Common myeloid progenitor, CD34-positive (primary cell): ENCODE measurements around the gene MAX.

ENCODE experiments used
- CTCF ChIA-PET: fragments of 350-600 bp; sonication (Branson Sonifier 250); formaldehyde crosslinking; loops from one replicate; lab custom pipeline; 2021; ENCODE audit warnings: antibody characterized with exemption; lab: Charles Lee
- POLR2A ChIA-PET: fragments of 350-600 bp; sonication (Branson Sonifier 250); formaldehyde crosslinking; loops from one replicate; lab custom pipeline; 2021; ENCODE audit warnings: antibody characterized with exemption; lab: Charles Lee
- DNase-seq, 3 donors: peaks; one replicate each; pipeline versions ENCODE4 v3.0.0 to v3.0.0-alpha.2; 2013
- H3K27ac ChIP-seq, 2 experiments: 1 replicate in 1 of 2; 2 replicates in 1 of 2; pipeline ENCODE4 v1.7.0; 2013; ENCODE audit warnings: inconsistent platforms in 2 of 2, low read length in 2 of 2, mild to moderate bottlenecking in 2 of 2, low read depth in 1 of 2, moderate library complexity in 1 of 2; ENCODE audit not compliant: severe bottlenecking in 2 of 2, insufficient read depth in 1 of 2, poor library complexity in 1 of 2
- H3K27me3 ChIP-seq, 5 experiments: replicated peaks in 2 of 5; 1 replicate in 3 of 5; 2 replicates in 2 of 5; pipeline versions ENCODE4 v1.6.1 to v1.7.0; 2013; ENCODE audit warnings: low read length in 4 of 5, mild to moderate bottlenecking in 2 of 5, moderate library complexity in 2 of 5, inconsistent platforms in 1 of 5; ENCODE audit not compliant: insufficient read depth in 5 of 5, control insufficient read depth in 4 of 5
- H3K36me3 ChIP-seq, 4 experiments: 1 replicate in 2 of 4; 2 replicates in 2 of 4; pipeline versions ENCODE4 v1.6.1 to v1.7.0; 2013; ENCODE audit warnings: low read length in 3 of 4, control low read depth in 1 of 4, mild to moderate bottlenecking in 1 of 4; ENCODE audit not compliant: control insufficient read depth in 4 of 4, insufficient read depth in 4 of 4
- H3K4me1 ChIP-seq, 4 experiments: 1 replicate in 3 of 4; 2 replicates in 1 of 4; pipeline versions ENCODE4 v1.6.1 to v1.7.1; 2013; ENCODE audit warnings: low read length in 3 of 4, mild to moderate bottlenecking in 3 of 4, control low read depth in 1 of 4, inconsistent platforms in 1 of 4, moderate library complexity in 1 of 4; ENCODE audit not compliant: control insufficient read depth in 4 of 4, insufficient read depth in 4 of 4; ENCODE audit errors: control extremely low read depth in 1 of 4
- H3K4me3 ChIP-seq, 7 experiments: 1 replicate in 4 of 7; 2 replicates in 3 of 7; pipeline versions ENCODE4 v1.5.1 to v1.7.0; 2013; ENCODE audit warnings: mild to moderate bottlenecking in 7 of 7, low read length in 6 of 7, moderate library complexity in 6 of 7, inconsistent platforms in 2 of 7, low read depth in 2 of 7, control low read depth in 1 of 7; ENCODE audit not compliant: insufficient read depth in 4 of 7, control insufficient read depth in 1 of 7; ENCODE audit errors: extremely low read depth in 1 of 7
- H3K9me3 ChIP-seq, 5 experiments: 1 replicate in 4 of 5; 2 replicates in 1 of 5; pipeline versions ENCODE4 v1.6.1 to v1.7.1; 2013; ENCODE audit warnings: low read length in 4 of 5, mild to moderate bottlenecking in 2 of 5, inconsistent platforms in 1 of 5, low read depth in 1 of 5, moderate library complexity in 1 of 5; ENCODE audit not compliant: control insufficient read depth in 4 of 5, insufficient read depth in 2 of 5; ENCODE audit errors: control extremely low read depth in 1 of 5
- WGBS: methylation state at CpG from one replicate; pipeline ENCODE4 v1.1.5; 2013; ENCODE audit not compliant: insufficient coverage; 5-methylcytosine and 5-hydroxymethylcytosine counted together

MAX gene

DNA sequence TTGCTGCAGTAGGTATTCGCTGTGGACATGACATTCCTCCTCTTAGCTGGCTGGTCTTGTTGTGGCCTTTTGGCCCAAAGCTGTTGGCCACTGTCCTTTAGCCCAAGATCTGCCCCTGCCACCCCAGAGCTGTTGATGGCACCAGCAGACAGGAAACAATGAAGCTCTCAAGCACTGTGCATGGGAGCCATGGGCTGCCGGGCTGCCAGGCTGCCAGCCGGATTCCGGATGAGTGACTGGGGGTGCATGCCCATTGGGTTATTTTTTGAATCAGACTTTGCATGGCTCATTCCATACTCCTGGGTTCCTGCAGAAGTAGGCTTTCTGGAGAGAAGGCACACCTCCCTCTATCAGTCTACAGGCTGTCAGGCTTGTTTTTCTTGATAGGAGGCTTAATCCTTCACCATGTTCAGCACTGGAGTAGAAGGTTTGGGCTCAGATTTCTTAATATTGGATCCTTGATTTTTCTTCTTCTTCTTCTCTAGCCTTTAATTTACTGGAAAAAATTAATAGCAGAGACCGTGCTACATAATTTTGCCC, 32.4 kb downstream of the MAX start:
- 100% methylated on average over 5 of the region's 5 CpGs for WGBS
- DNase-seq = no peak
- Histone ChIP-seq H3K27ac (no peak overlapping the region), H3K9me3 (no peaks in the 10 kb centered on the region), H3K4me1 (peaks cover 7 to 17% (median 12%) of the 10 kb centered on the region in 4 experiments), H3K36me3 (peaks cover 16 to 66% (median 41%) of the 10 kb centered on the region in 4 experiments), H3K27me3 (no peaks in the 10 kb centered on the region), H3K4me3 (no peak overlapping the region)
- CTCF ChIA-PET = no interaction called here
- POLR2A ChIA-PET = no interaction called here

DNA sequence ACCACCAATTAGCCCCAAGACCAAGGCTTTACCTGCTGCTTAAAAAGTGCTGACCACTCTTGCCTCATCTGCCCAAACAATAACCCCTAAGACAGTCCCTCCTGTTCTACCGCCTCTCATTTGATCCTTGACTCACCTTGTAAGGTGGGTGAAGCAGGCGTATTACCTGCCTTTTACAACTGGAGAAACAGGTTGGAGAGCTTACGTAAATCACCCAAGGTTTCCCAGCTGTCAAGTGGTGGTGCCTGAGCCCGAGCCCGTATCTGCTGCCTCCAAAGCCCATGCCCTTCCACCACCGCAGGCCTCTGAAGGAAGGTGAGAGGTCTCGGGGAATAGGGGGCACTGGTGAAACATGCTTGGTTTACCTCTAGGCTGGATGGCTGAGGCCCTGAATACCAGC, 36.6 kb downstream of the MAX start:
- H3K9me3 ChIP-seq = no peaks in the 10 kb centered on the region
- no peak overlapping the region for H3K27ac ChIP-seq
- no peaks in the 10 kb centered on the region for H3K27me3 ChIP-seq
- no peak overlapping the region for H3K4me3 ChIP-seq
- DNase-seq = no peak
- H3K4me1 ChIP-seq = no peaks in the 10 kb centered on the region
- peaks cover 27 to 80% (median 61%) of the 10 kb centered on the region in 4 experiments for H3K36me3 ChIP-seq
- ChIA-PET CTCF (interaction anchor here (1.0 to 1.8 kb wide), 3 partner anchors 9 to 11 kb away, joined by 3 to 8 read pairs (median 5); no protein-coding TSS in a partner anchor), POLR2A (no interaction called here)
- whole genome bisulfite sequencing = 94% methylated on average over 6 of the region's 7 CpGs

DNA sequence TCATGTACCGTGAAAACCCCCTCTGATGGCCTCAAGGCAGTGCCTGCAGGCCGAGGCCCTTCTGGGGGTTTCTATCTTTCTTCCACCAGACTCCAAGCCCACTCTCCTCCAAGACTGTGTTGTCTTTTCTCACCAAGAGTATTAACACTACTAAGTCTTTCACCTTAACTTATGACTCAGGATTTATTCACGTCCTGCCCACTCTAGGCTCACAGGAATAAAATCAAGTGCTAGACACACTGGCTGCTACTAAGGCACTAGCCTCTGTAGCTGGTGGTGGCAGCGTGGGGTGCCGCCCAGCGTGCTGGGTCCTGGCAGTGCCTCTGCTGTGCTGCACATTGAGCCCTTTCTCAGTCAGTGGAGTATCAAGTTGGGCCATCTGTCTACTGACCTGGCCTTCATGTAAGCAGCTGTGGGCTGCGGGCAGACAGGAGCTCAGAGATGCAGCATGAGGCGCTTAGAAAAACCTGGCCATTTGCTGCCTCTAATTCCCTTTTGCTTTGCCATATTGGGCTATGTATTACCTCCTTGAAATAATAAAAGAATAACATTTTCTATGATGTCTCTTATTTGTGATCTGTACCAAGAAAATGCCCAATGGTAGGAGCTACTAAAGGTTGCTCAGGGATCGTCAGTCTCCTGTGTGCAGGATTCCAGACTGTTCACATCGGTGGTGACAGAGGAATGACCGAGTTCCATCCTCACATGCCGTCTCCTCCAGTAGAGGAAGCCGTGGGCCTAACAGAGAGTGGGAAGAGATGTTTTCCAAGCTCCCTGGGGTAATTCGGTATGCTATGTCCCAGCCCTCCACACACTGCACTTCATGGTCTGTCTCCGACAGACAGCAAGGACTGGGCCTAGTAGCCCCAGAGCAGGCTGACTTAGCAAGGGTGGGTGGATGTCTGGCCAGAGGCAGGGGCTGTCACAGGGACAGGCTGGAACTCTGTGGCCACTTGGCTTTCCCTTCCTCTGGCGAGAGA, 39.9 kb downstream of the MAX start:
- Histone ChIP-seq H3K4me1 (peaks cover 0 to 2% (median 0%) of the 10 kb centered on the region in 4 experiments), H3K4me3 (no peak overlapping the region), H3K27me3 (no peaks in the 10 kb centered on the region), H3K36me3 (peaks cover 25 to 63% (median 49%) of the 10 kb centered on the region in 4 experiments), H3K9me3 (no peaks in the 10 kb centered on the region), H3K27ac (no peak overlapping the region)
- 97% methylated on average over 11 of the region's 16 CpGs for WGBS
- CTCF ChIA-PET = interaction anchor here (1.0 to 1.2 kb wide), 2 partner anchors 11 to 43 kb away, joined by 4 read pairs; no protein-coding TSS in a partner anchor
- no peak for DNase-seq
- POLR2A ChIA-PET = no interaction called here

DNA sequence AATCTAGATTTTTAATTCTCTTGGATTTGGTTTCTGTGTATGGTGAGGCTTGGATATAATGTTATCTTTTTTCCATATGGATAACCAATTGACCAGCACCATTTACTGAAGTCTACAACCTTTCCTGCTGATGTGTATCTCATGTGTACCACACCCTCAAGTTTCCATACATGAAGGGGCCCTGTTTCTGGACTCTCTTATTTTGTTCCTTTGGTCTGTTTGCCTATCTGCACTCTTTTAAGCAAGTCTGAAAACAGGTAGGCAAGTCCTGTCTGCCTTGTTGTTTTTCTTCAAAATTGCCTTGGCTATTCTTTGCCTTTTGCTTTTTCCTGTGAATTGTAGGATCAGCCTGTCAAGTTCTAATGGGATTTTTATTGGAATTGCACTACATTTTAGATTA, 44.6 kb downstream of the MAX start:
- H3K4me1 ChIP-seq = peaks cover 3 to 40% (median 24%) of the 10 kb centered on the region in 4 experiments
- peaks cover 5 to 50% (median 17%) of the 10 kb centered on the region in 4 experiments for H3K36me3 ChIP-seq
- ChIA-PET POLR2A (no interaction called here), CTCF (interaction anchor here (1.2 to 1.8 kb wide), 2 partner anchors 19 to 38 kb away, joined by 3 to 4 read pairs; no protein-coding TSS in a partner anchor)
- no peaks in the 10 kb centered on the region for H3K27me3 ChIP-seq
- H3K27ac ChIP-seq = no peak overlapping the region
- no peak overlapping the region for H3K4me3 ChIP-seq
- no peak for DNase-seq
- H3K9me3 ChIP-seq = no peaks in the 10 kb centered on the region

DNA sequence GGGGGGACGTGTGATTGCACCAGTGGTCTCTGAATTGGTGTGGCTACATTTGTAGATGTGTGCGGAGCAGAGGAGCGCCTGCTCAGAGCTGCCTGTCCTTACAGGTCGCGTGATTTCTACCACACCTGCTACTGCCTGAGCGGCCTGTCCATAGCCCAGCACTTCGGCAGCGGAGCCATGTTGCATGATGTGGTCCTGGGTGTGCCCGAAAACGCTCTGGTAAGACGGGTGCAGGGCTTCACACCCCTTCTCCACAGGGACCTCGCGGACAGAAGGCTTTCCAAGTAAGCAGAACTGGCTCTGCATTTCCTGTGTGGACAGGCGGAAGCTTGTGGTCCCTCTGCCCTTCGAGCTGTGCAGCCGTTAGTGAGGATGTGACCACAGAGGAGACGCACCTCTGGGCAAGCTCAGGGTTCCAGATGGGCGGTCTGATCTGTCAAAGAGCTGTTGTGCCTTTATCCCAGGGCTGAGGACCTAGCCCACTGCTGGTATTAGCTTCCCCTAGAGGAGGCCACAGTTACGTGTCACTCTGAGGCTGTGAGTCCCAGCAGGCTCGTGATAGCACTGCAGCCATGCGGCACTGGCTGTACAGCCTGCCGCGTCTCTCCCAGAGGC, 47.7 kb downstream of the MAX start:
- peaks cover 0 to 34% (median 3%) of the 10 kb centered on the region in 4 experiments for H3K36me3 ChIP-seq
- POLR2A ChIA-PET = interaction anchor here (0.5 to 2.5 kb wide), 4 partner anchors 10 to 28 kb away, joined by 3 to 11 read pairs (median 4); no protein-coding TSS in a partner anchor
- no peaks in the 10 kb centered on the region for H3K27me3 ChIP-seq
- peak overlapping the region in 1 of 2 experiments; percentile 63 for H3K27ac ChIP-seq
- 42% methylated on average over 23 of the region's 23 CpGs for WGBS
- peaks cover 3 to 40% (median 25%) of the 10 kb centered on the region in 4 experiments for H3K4me1 ChIP-seq
- CTCF ChIA-PET = interaction anchor here (0.6 to 1.8 kb wide), 6 partner anchors 10 to 35 kb away, joined by 3 to 16 read pairs (median 4); no protein-coding TSS in a partner anchor
- no peaks in the 10 kb centered on the region for H3K9me3 ChIP-seq
- no peak overlapping the region for H3K4me3 ChIP-seq
- DNase-seq = peak; percentile 58 to 94 (median 87)

DNA sequence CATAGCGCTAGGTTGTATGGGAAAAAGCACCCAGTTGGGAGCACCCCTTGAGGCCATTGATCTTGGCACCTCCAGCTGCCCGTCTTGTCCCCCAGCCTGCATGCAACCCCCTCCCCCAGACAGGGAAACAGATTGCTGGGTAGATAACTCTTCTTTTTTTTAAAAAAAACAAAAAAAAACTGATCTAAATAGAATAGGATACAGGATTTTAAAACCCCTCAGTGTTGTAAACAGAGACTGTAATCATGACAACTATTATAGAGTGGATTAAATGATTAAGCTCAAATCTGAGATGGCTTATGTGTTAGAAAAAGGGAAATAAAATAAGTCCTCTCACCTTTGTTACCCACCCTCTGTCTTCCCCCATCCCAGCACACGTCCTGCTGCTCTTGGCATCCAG, 48.9 kb downstream of the MAX start:
- ChIA-PET CTCF (interaction anchor here (0.6 to 2.3 kb wide), 5 partner anchors 12 to 54 kb away, joined by 3 to 8 read pairs (median 6); no protein-coding TSS in a partner anchor), POLR2A (interaction anchor here (1.3 to 2.5 kb wide), 2 partner anchors 9 to 13 kb away, joined by 4 to 11 read pairs; no protein-coding TSS in a partner anchor)
- WGBS = 100% methylated on average over 1 of the region's 3 CpGs
- DNase-seq = peak in 2 of 3 donors; percentile 60 to 77
- peaks cover 0 to 36% (median under 1%) of the 10 kb centered on the region in 4 experiments for H3K36me3 ChIP-seq
- peaks cover 3 to 40% (median 25%) of the 10 kb centered on the region in 4 experiments for H3K4me1 ChIP-seq
- H3K4me3 ChIP-seq = no peak overlapping the region
- H3K27ac ChIP-seq = peak overlapping the region in 1 of 2 experiments; percentile 58
- no peaks in the 10 kb centered on the region for H3K27me3 ChIP-seq
- no peaks in the 10 kb centered on the region for H3K9me3 ChIP-seq
